SK-MEL-5 (cell line): ENCODE measurements around the gene GRM3. TPM values are rescaled to one million over a fixed set of nuclear protein-coding genes. Genes with fewer than 3 reads are reported as not detected.

Source experiments
- DNase-seq: peaks from one replicate; pipeline ENCODE4 v3.0.0-alpha.2; 2016; ENCODE audit warnings: low read depth, low spot score
- in situ Hi-C: cut with HindIII; loops from 2 replicates; pipeline ENCODE4 v1.10.0; 2016; ENCODE audit warnings: low sequenced_read_pairs, high pct_unique_total_duplicates, low pct_unique_long_range_greater_than_20kb
- total RNA-seq: library from RNA; depleted of rRNA; stranded (reverse); fragments of >200 nt; shearing (Covaris generic); gene quantifications from 2 replicates; pipeline ENCODE4 v1.2.3, GENCODE V29; 2014

The GRM3 gene
- total RNA-seq, 1 experiment from 2014 or later, result not detected

DNA sequence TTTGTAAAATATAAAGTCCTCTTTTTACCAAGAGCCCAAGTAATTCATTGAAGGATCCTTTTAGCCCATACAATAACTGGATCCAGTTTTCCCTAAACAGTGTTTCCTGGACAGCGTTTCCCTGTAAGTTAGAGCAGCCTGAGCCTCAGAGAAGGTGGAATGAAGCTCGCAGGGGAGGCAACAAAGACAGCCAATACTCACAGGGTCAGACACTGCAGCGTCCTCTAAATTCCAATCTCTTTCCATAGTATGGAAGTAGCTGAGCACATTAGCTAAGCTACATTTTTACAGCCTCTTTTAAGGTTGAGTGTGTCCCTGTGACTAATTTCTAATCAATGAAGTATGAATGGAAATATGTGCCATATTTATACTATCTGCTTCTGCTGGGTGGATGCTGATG lies 193.5 kb downstream of the GRM3 start:
- DNase-seq, result no peak
- in situ Hi-C loops, result no loop called here

DNA sequence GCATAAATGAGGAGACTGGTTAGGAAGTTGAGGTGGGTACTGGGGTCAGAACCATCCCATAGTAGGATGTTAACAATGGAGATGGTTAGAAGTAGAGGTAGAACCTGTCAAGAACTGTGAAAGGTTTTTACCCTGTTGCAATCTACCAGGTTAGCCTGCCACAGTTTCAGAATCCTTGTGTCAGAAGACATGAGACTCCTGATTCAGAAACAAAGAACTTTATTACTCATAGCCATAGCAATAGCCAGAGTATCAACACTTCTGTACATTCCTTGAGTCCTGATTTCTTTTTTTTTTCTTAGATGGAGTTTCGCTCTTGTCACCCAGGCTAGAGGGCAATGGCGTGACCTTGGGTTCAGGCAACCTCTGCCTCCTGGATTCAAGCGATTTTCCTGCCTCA lies 200.9 kb downstream of the GRM3 start:
- in situ Hi-C loops, result no loop called here

DNA sequence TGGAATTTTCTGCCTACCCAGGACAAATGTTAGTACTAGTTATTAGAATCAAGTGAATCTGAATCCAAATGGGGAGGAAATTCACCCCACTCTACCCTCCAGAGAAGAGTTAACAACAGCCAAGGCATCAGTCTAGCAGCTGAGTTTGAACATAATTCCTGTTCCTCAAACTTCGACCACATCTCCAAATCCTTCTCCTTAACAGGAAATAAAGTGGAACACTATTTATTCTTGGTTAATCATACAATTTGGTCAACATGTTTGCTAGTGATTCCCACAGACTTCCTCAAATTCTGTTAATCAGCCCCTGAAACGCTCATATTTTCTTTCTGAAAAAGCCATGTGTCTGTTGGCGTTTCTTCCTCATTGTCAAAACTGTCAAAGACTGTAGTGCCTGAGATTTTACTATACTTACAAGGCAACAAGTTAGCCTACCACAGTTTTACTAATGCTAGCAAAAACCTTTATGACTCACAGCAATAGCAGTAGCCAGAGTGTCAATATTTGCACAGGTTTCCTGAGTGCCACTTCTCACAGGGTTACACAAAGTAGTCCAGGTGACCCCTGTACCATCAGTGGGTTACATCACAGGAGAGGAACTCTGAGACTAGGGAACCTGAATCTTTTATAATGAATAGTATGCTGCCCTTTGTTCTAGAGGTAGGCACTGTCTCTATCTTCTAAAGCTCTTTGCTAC lies 202.9 kb downstream of the GRM3 start:
- in situ Hi-C loops, result no loop called here
- DNase-seq, result no peak

More for the DNA sequence above, 200.9 kb downstream of the GRM3 start:
- DNase-seq, result no peak

DNA sequence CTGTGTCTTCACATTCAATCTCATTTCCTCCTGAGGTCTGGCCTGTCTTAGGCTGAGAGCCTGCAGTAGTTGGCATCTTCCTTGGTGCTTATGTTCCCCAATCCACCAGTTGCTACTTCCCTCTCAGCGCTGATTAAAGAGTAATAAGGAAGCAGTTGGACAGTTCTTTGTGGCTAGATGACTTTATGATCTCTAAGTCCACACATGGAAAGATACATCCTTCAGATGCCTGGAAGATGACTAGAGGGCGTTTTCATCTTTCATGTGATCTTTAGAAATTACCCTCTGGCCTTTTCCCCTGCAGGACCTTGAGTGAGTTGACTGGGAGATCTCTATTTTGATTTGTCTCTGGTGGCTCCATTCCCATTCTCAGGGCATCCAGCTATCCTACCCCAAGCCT lies 204.5 kb downstream of the GRM3 start:
- in situ Hi-C loops, result no loop called here
- no peak for DNase-seq

DNA sequence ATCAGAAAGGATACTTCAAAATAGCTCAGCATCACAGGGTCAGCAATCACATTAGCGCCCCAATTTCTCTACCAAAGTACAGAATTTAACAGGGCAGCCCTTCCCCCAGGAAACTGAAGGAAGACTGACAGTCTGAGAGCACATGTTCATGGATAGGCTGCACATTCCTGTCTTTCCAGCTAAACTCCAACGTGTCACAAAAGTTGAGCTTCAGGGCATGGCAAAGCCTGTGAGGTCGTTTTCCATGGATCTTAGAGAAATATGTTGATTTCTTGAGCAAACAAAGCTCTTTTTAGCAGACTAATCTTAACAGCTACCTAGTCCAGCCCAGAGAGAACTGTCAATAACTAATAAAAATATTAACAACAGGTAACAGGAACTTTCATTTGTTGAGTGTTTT lies 207.9 kb downstream of the GRM3 start:
- in situ Hi-C loops, result no loop called here
- DNase-seq, result no peak

DNA sequence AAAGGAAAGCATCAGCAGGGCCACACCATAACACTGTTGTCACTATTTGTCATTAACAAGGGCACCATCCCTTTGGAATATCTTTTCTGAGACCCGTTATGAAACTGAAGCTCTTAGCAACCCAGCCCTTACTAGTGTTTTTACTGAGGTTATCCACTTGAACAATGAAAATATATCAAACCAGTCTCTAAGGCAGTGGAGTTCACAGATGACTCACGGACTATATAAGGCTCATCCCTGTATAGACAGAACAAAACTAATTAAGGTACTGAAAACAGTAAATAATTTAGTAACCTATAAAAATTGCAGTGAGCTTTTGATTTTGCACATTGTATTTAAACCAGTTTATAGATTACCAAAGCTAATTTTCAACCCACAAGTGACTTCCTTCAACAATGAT lies 219.7 kb downstream of the GRM3 start:
- DNase-seq, result no peak
- in situ Hi-C loops, result no loop called here

DNA sequence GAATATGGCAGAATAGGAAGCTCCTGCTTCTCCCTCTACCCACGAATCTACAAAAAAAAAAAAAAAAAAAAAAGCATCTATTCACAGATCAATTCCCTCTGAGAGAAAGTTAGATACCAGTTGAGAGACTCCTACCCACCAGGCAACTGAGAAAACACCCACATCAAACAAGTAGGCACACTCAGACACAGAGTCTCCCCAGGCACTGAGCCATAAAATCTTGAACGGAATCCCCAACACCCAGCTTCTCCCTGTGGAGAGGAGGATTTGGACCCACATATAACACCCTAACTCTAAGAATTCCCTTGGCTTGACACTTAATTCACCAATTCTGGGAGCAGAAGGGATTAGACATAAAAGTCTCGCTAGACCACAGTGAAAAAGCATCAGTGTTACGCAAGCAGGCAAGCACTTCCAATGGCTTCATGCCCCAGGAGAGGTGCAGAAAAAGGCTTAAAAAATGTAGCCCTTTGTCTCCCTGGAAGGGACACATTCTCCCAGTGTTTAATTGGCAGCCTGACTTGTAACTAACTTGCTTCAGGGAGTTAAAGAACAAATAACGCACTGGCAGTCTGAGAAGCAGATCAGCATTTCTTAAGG lies 223.6 kb downstream of the GRM3 start:
- in situ Hi-C loops, result no loop called here
- no peak for DNase-seq

DNA sequence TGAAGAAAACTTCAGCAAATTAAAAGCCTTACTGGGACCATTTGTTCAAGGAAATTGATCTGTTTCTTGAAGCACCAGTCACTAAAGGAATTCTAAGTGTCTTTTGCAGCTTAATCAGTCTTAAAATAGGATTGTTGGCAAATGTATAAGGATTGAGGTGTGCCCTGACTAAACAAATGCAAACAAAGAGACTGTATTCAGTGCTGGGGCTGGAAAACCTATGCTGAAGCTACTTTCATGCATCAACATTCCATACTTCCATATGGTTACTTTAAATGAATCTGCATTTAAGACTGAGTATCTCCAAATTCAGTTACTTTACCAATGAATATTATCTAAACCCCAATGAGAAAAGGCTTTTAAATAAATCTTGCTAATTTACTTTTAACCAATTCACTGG lies 232.4 kb downstream of the GRM3 start:
- in situ Hi-C loops, result no loop called here
- DNase-seq, result no peak

DNA sequence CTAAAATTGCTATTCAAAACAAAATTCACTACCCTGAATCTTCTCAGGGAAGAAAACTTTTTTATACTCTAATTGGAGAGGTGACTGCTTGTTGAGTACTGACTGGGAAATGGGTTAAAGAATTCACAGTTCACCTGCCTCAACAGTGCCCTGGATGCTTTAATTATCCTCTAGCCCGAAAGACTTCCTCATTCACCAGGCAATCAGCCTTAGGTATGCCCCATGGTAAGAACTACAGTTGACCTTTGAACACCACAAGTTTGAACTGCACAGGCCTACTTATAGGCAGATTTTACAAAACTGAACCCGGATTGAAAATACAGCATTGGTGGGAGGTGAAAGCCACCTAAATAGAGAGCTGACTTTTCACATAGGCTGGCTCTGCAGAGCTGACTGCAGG lies 240.4 kb downstream of the GRM3 start:
- no peak for DNase-seq
- in situ Hi-C loops, result no loop called here

DNA sequence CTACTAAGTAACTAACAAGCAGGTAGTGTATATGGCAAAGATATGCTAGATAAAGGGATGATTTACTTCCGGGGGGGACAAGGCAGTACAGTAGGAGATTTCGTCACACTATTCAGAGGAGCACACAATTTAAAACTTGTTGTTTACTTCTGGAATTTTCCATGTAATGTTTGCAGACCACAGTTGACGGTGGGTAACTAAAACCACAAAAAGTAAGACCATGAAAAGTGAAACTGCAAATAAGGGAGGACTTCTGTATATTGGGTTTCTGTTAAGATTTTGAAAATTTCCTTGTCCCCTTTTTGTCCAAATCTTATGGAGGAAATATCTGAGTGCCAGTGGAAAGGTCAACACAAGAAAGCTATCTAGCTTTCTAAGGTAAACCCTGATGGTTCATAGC lies 245.8 kb downstream of the GRM3 start:
- DNase-seq, result no peak
- in situ Hi-C loops, result no loop called here

DNA sequence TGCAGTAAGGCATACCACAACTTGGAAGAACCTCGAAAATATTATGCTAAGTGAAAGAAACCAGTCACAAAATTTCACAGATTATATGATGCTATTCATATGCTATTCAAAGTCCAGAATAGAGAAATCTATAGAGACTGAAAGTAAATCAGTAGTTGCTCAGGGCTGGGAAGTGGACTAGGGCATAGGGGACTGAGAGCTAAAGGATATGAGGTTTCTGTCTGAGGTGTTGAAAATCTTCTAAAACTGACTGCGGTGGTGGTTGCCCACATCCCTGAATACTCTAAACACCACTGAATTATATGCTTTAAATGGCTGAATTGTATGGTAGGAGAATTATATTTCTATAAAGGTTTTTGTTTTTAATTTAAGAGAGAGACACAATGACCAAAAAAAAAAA lies 254.5 kb downstream of the GRM3 start:
- in situ Hi-C loops, result no loop called here

DNA sequence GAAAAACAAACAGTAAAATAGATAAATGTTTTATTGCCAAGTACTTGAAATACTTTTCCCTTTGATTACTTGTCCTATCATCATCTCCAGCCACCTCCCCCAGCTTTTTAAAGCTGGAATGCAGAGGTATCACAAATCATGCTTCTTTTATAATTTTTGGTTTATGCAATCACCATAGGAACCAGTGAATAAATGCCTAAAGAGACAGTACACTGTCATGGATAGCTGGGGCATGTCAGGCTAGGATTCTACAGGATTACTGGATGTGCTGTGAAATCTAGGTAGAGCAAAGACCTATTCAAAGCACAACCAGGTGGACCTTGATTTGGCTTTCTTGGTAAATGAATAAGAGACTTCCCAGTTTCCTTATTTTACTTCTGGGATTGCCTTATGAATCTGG lies 257.2 kb downstream of the GRM3 start:
- in situ Hi-C loops, result no loop called here
- no peak for DNase-seq

More for the DNA sequence above, 254.5 kb downstream of the GRM3 start:
- DNase-seq, result no peak

DNA sequence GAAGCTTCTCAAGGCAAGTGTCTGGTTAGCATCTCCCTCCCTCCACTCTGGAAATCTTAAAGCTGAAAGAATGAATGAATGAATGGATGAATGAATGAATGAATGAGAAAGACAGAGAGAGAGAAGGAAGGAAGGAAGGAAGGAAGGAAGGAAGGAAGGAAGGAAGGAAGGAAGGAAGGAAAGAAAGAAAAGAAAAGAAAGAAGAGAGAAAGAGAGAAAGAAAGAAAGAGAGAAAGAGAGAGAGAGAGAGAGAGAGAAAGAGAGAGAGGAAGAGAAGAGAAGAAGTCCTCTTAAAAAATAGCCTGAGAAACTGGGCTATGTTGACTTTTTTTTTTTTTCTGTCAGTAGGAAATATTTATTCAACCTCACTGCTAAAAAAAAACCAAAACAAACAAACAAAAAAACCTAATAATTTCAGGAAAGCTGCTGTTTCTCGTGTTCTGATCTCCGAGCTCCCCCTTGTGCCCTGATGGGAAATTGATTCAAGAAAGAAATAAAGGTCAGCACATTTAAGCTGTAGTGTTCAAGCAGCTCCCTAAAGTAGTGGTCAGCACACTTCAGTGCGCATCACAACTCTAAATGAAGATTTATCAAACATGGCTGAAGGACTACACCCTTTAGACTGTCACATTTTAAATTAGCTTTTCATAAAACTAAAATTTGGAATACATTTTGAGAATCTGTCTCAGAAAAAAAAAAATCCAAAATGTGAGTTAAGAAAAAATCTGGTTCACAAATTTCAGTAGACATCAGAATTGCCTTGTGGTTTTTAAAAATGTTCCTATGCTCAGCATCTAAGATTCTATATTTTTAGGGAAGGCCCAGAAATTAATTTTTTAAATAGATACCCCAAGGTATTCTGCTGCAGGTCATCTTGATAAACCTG lies 261.5 kb downstream of the GRM3 start:
- in situ Hi-C loops, result no loop called here
- peak; percentile 71 for DNase-seq

DNA sequence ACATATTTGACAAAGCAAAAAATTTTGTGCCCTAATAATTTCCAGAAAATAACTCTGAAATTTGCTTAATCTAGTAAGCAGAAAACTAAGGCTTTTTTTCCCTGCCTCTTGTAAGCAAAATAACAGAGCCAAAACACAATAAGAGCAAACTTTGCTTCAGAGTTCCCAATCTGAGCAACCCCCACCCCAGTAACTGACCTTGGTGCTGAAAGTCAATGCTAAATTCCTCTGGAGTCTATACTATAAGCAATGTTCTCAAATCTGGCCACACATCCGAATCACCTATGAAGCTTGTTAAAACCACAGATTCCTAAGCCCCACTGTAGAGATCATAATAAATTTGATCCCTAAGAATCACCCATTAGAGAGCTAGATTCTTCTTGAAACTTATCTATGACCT lies 265.2 kb downstream of the GRM3 start:
- in situ Hi-C loops, result no loop called here
- peak; percentile 14 for DNase-seq

DNA sequence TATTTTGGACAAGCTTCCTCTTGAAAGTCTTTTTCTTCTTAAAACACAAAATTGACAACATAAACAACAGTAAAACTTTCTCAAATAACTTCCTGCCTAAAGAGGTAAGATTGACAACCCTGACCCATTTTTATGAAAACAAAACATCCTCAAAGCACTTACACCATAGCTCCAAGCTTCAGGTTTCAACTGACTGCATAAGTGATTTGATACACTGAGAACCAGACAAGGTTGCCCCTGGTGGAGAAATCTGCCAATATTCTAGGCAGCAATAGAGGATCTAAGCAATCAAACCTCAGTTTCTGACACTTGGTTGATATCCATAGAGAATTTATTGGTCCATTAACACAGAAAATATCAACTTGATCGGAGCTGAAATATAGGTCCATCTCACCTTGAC lies 267.9 kb downstream of the GRM3 start:
- DNase-seq, result peak; percentile 52
- in situ Hi-C loops, result no loop called here

DNA sequence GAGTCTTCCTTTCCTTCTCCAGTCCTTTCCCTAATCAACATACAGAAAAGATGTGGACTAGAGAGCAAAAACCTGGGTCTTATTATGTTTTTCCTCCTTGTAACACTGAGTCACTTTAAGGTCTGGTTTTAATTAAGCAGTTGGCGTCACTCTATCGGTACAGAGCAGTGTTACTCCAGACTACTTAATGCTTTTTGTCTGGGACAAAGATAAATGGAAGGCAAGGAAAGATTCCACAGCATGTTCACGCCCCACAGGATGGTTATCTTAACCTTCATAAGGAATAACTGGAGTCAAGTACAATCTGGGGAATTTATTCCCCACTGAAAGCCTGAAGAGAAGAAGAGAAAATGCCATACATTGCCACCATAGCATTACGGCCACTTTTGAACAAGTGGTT lies 270.0 kb downstream of the GRM3 start:
- DNase-seq, result no peak
- in situ Hi-C loops, result no loop called here
